HepG2 (cell line): ENCODE data around the gene BBS1. TPM values are rescaled to one million over a fixed set of nuclear protein-coding genes. Genes with fewer than 3 reads are reported as not detected.

Source experiments
- ATAC-seq: fragments of 200-7000 bp; cut with Tn5 transposase; 3 replicates; pipeline ENCODE4 v1.9.1; 2020; ENCODE audit warnings: mild to moderate bottlenecking, moderate library complexity
- BruUV-seq: library from RNA; stranded (reverse); fragments of 400-500 nt; replicated peaks from 2 replicates; lab custom pipeline; 2021; lab: Mats Ljungman, UMichigan
- CTCF ChIA-PET: fragments of 300-600 bp; formaldehyde crosslinking; extraction: SDS; loops from one replicate; lab custom pipeline; 2021; ENCODE audit warnings: low total read pairs, inconsistent platforms, low intra/inter-chr PET ratio; lab: Yijun Ruan, JAX
- POLR2A ChIA-PET: fragments of 350-600 bp; sonication (Branson Sonifier 250); formaldehyde crosslinking; loops from one replicate; lab custom pipeline; 2020; ENCODE audit warnings: antibody characterized with exemption, inconsistent platforms; lab: Yijun Ruan, JAX
- DNase-seq: peaks from one replicate; pipeline ENCODE4 v3.0.0-alpha.2; 2015; ENCODE audit warnings: low spot score
- FAIRE-seq: peaks from 3 replicates; lab custom pipeline; 2011; peaks lifted over from hg19 to GRCh38; lab: Jason Lieb, UNC
- H2AFZ ChIP-seq: one replicate; pipeline ENCODE4 v1.6.1; 2011; ENCODE audit warnings: low read length, inconsistent platforms
- H3K27ac ChIP-seq: fragments of 300-600 bp; 3 replicates; pipeline ENCODE4 v1.8.0; 2011; ENCODE audit warnings: mixed run types, mild to moderate bottlenecking, mixed read lengths, low read length, inconsistent platforms; ENCODE audit not compliant: insufficient read depth; ENCODE audit errors: extremely low read length
- H3K27me3 ChIP-seq, 2 experiments: fragments of 200-600 bp in 1 of 2; 2 replicates in 1 of 2; 3 replicates in 1 of 2; pipeline versions ENCODE4 v1.6.0 to v1.8.0; 2011; ENCODE audit warnings: low read length in 2 of 2, mild to moderate bottlenecking in 2 of 2, moderate library complexity in 2 of 2, inconsistent platforms in 1 of 2; ENCODE audit not compliant: insufficient read depth in 2 of 2, control insufficient read depth in 1 of 2
- H3K36me3 ChIP-seq, 2 experiments: fragments of 200-600 bp in 1 of 2; replicated peaks in 1 of 2; 2 replicates in 1 of 2; 3 replicates in 1 of 2; pipeline versions ENCODE4 v1.5.1 to v1.8.0; 2011; ENCODE audit warnings: low read length in 2 of 2, inconsistent platforms in 1 of 2; ENCODE audit not compliant: insufficient read depth in 2 of 2, control insufficient read depth in 1 of 2
- H3K4me1 ChIP-seq: 2 replicates; pipeline ENCODE4 v1.5.1; 2012; ENCODE audit warnings: low read length, inconsistent platforms; ENCODE audit not compliant: insufficient read depth
- H3K4me2 ChIP-seq: 2 replicates; pipeline ENCODE4 v1.6.0; 2011; ENCODE audit warnings: low read depth, low read length, inconsistent platforms
- H3K4me3 ChIP-seq, 3 experiments: fragments of 200-600 bp in 1 of 3; sonication (generic), shearing (Covaris generic) in 1 of 3; replicated peaks in 1 of 3; 2 replicates each; pipeline ENCODE4 v1.5.1; 2011 to 2016; ENCODE audit warnings: low read length in 3 of 3, inconsistent platforms in 2 of 3, low read depth in 2 of 3, mild to moderate bottlenecking in 2 of 3, control low read depth in 1 of 3, mixed read lengths in 1 of 3; ENCODE audit not compliant: insufficient read depth in 1 of 3
- H3K79me2 ChIP-seq: one replicate; pipeline ENCODE4 v1.6.1; 2011; ENCODE audit warnings: low read length, inconsistent platforms; ENCODE audit not compliant: insufficient read depth
- H3K9ac ChIP-seq: 2 replicates; pipeline ENCODE4 v1.6.0; 2011; ENCODE audit warnings: mild to moderate bottlenecking, low read depth, low read length, inconsistent platforms; ENCODE audit not compliant: insufficient read depth
- H3K9me3 ChIP-seq: 2 replicates; pipeline ENCODE4 v1.5.1; 2012; ENCODE audit warnings: mild to moderate bottlenecking, low read length
- H4K20me1 ChIP-seq: 2 replicates; pipeline ENCODE4 v1.6.0; 2011; ENCODE audit warnings: inconsistent platforms, mild to moderate bottlenecking, low read length, moderate library complexity; ENCODE audit not compliant: insufficient read depth
- NR2F6 ChIP-seq, 2 experiments: IDR thresholded peaks; 2 replicates each; pipeline ENCODE4 v1.6.1; 2016; ENCODE audit warnings: antibody characterized with exemption in 1 of 2, mild to moderate bottlenecking in 1 of 2
- SYNCRIP ChIP-seq: fragments of 200-400 bp; formaldehyde crosslinking; IDR thresholded peaks from 2 replicates; pipeline ENCODE4 v1.6.1; 2018; ENCODE audit warnings: mild to moderate bottlenecking, low read depth, low read length; ENCODE audit not compliant: insufficient read depth
- ZMAT3 ChIP-seq: sonication (generic); formaldehyde crosslinking; conservative IDR thresholded peaks from 2 replicates; pipeline ENCODE4 v1.7.0; 2021; ENCODE audit warnings: missing genetic modification reagents
- ZNF160 ChIP-seq: sonication (generic); formaldehyde crosslinking; IDR thresholded peaks from 2 replicates; pipeline ENCODE4 v1.8.0; 2022; ENCODE audit warnings: mild to moderate bottlenecking, inconsistent platforms, missing genetic modification reagents
- ZNF17 ChIP-seq: sonication (generic); formaldehyde crosslinking; IDR thresholded peaks from 2 replicates; pipeline ENCODE4 v1.5.0; 2020; ENCODE audit warnings: mild to moderate bottlenecking, missing genetic modification reagents
- ZNF230 ChIP-seq: sonication (generic); formaldehyde crosslinking; IDR thresholded peaks from 2 replicates; pipeline ENCODE4 v1.4.0; 2020; ENCODE audit warnings: mild to moderate bottlenecking, missing genetic modification reagents
- ZNF546 ChIP-seq: sonication (generic); formaldehyde crosslinking; conservative IDR thresholded peaks from 2 replicates; pipeline ENCODE4 v1.8.1; 2023; ENCODE audit warnings: mild to moderate bottlenecking, missing genetic modification reagents
- WGBS: methylation state at CpG from one replicate; pipeline ENCODE4 v1.1.6; 2017; ENCODE audit warnings: low lambda C conversion rate; 5-methylcytosine and 5-hydroxymethylcytosine counted together
- in situ Hi-C: cut with HindIII; loops from 2 replicates; pipeline ENCODE4 v1.10.0; 2017; ENCODE audit warnings: low pct_unique_long_range_greater_than_20kb; ENCODE audit not compliant: extremely low pct_ligation_motif_present
- intact Hi-C: fragments of 100-400 bp; cut with micrococcal nuclease; formaldehyde crosslinking; loops from one replicate; pipeline ENCODE4 v1.10.0; 2022; ENCODE audit not compliant: unreplicated experiment
- polyA plus RNA-seq, 8 experiments: library from polyadenylated mRNA; depleted of rRNA in 3 of 8; stranded (reverse) in 7 of 8; unstranded in 1 of 8; fragments of >200 nt; fragmentation: Illumina TruSeq in 4 of 8; extraction: Trizol in 4 of 8; gene quantifications; 2 replicates each; pipeline versions ENCODE4 v1.2.1 to v1.2.3, GENCODE V29; 2011 to 2016; ENCODE audit warnings: low read depth in 4 of 8, missing spikeins in 1 of 8, mixed read lengths in 1 of 8; ENCODE audit not compliant: insufficient read depth in 1 of 8
- total RNA-seq, 5 experiments: library from RNA; depleted of rRNA; stranded (reverse); fragments of >200 nt; fragmentation: Illumina TruSeq; extraction: Trizol; gene quantifications; 2 replicates each; pipeline ENCODE4 v1.2.3, GENCODE V29; 2016; ENCODE audit warnings: low read depth in 1 of 5
- TF ChIP-seq, protein P1 (sequence below): sonication (generic); formaldehyde crosslinking; IDR thresholded peaks from 2 replicates; pipeline ENCODE4 v1.4.0; 2020; ENCODE audit warnings: mild to moderate bottlenecking, missing genetic modification reagents, borderline replicate concordance
- TF ChIP-seq, protein P2 (sequence below): sonication (generic); formaldehyde crosslinking; IDR thresholded peaks from 2 replicates; pipeline ENCODE4 v1.5.1; 2020; ENCODE audit warnings: mild to moderate bottlenecking, missing genetic modification reagents, moderate library complexity

The BBS1 gene
- total and polyA plus RNA-seq, 2 of the 13 experiments (the other 11 are each of a cell fraction or from before 2014, with no cell fraction given): 11.7 to 14.1 TPM

DNA sequence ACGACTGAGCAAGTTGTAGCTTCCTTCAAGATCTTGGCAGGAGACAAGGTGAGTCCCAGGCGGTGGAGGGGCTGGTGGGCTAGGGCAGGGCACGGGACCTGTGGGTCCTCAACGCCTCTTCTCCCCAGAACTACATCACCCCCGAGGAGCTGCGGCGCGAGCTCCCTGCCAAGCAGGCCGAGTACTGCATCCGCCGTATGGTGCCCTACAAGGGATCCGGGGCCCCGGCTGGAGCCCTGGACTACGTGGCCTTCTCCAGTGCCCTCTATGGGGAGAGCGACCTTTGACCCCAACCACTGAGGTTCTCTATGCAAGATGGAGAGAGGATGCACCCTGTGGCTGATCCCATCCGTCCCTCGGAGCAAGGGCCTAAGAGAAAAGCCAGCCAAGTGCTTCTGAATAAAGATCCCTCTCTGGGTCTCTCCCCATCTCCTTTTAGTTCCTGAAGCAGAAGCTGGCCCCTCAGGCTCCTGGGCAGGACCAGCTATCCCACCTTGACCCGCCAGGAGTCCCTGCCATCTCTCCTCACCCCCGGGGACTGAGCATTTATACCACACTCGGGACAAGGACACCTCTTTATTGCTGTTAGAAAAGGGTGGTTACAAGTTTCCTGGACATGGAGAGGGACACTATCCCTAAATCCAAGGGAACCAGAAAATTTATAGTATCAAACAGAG is 52.6 kb downstream of the BBS1 start:
- FAIRE-seq (no peak), DNase-seq (no peak)
- 4% methylated on average over 3 of the region's 20 CpGs for WGBS

More for the DNA sequence above, 52.6 kb downstream of the BBS1 start:
- intact Hi-C loops: no loop called here
- H2AFZ ChIP-seq: no peak overlapping the region
- in situ Hi-C loops: loop anchor here (25.0 kb wide), 1 partner anchor 274 kb away; the partner anchor contains the start of gene RCE1
- no peak for TF ChIP-seq ZNF160 (CRISPR knock-in tag)
- TF ChIP-seq, protein P1, sequence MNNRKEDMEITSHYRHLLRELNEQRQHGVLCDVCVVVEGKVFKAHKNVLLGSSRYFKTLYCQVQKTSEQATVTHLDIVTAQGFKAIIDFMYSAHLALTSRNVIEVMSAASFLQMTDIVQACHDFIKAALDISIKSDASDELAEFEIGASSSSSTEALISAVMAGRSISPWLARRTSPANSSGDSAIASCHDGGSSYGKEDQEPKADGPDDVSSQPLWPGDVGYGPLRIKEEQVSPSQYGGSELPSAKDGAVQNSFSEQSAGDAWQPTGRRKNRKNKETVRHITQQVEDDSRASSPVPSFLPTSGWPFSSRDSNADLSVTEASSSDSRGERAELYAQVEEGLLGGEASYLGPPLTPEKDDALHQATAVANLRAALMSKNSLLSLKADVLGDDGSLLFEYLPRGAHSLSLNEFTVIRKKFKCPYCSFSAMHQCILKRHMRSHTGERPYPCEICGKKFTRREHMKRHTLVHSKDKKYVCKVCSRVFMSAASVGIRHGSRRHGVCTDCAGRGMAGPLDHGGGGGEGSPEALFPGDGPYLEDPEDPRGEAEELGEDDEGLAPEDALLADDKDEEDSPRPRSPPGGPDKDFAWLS (CRISPR knock-in tag): no peak
- TF ChIP-seq ZNF546 (CRISPR knock-in tag): no peak
- no peak for TF ChIP-seq ZNF230 (CRISPR knock-in tag)
- no peak for TF ChIP-seq ZNF17
- TF ChIP-seq NR2F6 (IDR thresholded peaks at IDR 0.05): no peak
- TF ChIP-seq NR2F6 (CRISPR knock-in tag; IDR thresholded peaks at IDR 0.05): no peak
- TF ChIP-seq, protein P2, sequence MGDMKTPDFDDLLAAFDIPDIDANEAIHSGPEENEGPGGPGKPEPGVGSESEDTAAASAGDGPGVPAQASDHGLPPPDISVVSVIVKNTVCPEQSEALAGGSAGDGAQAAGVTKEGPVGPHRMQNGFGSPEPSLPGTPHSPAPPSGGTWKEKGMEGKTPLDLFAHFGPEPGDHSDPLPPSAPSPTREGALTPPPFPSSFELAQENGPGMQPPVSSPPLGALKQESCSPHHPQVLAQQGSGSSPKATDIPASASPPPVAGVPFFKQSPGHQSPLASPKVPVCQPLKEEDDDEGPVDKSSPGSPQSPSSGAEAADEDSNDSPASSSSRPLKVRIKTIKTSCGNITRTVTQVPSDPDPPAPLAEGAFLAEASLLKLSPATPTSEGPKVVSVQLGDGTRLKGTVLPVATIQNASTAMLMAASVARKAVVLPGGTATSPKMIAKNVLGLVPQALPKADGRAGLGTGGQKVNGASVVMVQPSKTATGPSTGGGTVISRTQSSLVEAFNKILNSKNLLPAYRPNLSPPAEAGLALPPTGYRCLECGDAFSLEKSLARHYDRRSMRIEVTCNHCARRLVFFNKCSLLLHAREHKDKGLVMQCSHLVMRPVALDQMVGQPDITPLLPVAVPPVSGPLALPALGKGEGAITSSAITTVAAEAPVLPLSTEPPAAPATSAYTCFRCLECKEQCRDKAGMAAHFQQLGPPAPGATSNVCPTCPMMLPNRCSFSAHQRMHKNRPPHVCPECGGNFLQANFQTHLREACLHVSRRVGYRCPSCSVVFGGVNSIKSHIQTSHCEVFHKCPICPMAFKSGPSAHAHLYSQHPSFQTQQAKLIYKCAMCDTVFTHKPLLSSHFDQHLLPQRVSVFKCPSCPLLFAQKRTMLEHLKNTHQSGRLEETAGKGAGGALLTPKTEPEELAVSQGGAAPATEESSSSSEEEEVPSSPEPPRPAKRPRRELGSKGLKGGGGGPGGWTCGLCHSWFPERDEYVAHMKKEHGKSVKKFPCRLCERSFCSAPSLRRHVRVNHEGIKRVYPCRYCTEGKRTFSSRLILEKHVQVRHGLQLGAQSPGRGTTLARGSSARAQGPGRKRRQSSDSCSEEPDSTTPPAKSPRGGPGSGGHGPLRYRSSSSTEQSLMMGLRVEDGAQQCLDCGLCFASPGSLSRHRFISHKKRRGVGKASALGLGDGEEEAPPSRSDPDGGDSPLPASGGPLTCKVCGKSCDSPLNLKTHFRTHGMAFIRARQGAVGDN (CRISPR knock-in tag): no peak
- TF ChIP-seq SYNCRIP: no peak
- no peak for TF ChIP-seq ZMAT3 (CRISPR knock-in tag)
- TF ChIP-seq, all 625 proteins: peak for 0
- no peak for ATAC-seq
- Histone ChIP-seq H3K4me3 (no peak overlapping the region), H3K9me3 (no peaks in the 10 kb centered on the region), H3K27me3 (peaks cover 1 to 63% of the 10 kb centered on the region in 2 experiments; a peak in 4 of 5 replicates), H3K4me1 (no peaks in the 10 kb centered on the region), H3K27ac (no peak overlapping the region), H3K79me2 (no peaks in the 10 kb centered on the region), H4K20me1 (no peaks in the 10 kb centered on the region), H3K36me3 (no peaks in the 10 kb centered on the region), H3K9ac (no peak overlapping the region), H3K4me2 (no peak overlapping the region)
- ChIA-PET POLR2A (interaction anchor here (1.5 kb wide), 1 partner anchor 75 kb away, joined by 4 read pairs; the partner anchor contains the start of gene RBM4), CTCF (no interaction called here)
- BruUV-seq: no TSS peak
